SW 1271 (cell line): Measurements from ENCODE around the gene GPR89A.
"Not testable (repeated sequence)": the region's sequence is repeated elsewhere in the genome, so short reads cannot be mapped to it uniquely, and the experiment has no call there.

Experiments
- DNase-seq, 2 experiments: peaks; one replicate each; lab custom pipeline; 2025; lab: John Stamatoyannopoulos, UW

Gene GPR89A

DNA sequence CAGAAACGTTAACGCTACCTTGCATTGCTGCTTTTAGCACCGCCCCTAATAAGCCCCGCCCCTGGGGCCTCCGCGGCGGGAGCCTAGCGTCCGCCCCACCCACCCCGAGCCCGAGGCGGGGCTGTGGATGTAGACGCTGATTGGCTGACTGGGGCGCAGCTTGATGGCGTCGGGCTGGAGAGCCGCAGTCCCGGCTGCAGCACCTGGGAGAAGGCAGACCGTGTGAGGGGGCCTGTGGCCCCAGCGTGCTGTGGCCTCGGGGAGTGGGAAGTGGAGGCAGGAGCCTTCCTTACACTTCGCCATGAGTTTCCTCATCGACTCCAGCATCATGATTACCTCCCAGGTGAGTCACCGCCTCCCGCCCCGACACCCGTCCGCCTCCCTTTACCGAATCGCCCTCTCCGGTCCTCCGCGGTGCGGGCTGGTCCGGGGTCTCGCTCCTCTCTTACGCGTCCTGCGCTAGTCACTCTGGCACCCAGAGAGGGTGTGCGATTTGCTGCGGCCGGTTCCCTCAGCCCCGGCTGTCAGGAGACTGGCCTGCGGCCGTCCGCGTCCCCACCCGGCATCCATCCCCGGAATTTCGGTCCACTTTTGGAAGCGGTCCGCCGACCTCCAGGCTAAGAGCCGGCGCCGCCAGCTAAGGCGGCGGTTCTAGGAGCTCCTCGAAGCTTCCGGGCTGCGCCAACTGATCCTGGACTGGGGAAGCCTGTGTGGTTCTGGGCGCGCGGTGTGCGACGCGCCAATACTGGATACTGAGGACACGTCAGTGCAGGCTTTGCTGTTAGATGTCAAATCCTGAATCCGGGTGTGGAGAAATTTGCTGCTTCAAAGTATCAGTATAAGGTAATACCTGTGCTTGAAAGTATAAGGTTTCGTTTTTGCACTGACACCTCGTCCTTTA lies at the start of gene GPR89A:
Gene GPR89A, plus strand, starts transcription at position 156 of the 901 bp plus-strand sequence. Its CDS starts 146 bp downstream, at position 302.
- DNase-seq, result peak; percentile 55 to 73

DNA sequence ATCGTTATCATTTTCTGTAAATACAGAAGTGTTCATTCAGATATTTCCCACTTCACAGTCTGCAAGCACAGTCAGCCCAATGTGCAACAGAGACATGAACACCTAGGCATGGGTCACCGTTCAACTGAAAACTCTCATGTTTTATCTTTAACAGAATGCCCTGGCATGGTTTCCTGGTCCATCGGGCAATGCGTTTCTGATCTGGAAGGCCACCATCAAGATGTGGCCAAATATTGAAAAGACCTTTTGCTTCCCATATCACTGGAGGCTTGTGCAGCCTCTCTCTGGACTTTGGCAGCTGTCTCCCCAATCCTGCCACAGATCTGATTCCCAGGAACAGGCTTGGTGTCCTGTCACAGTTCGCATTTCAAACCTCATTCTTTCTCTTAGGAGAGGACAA lies 21.0 kb upstream of the GPR89A start:
- not testable (repeated sequence) for DNase-seq

DNA sequence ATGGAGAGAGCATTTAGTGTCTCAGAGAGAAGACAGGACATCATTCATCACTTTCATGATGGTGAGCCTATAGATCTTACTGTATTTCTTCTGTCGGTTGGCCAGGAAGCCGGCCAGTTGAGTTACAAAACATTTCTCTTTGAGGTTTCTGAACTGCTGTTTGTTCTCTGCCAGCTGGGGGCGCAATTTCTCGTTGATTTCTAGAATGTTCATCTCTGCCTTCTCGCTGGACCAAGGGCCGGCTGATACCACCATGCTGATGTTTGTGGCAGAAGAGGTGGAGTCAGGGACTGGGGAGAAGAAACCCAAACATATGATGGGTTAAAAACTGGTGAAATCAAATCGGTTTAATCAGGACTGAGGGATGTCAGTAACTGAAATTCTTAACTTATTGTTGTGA lies 17.0 kb upstream of the GPR89A start:
- DNase-seq, result not testable (repeated sequence)

DNA sequence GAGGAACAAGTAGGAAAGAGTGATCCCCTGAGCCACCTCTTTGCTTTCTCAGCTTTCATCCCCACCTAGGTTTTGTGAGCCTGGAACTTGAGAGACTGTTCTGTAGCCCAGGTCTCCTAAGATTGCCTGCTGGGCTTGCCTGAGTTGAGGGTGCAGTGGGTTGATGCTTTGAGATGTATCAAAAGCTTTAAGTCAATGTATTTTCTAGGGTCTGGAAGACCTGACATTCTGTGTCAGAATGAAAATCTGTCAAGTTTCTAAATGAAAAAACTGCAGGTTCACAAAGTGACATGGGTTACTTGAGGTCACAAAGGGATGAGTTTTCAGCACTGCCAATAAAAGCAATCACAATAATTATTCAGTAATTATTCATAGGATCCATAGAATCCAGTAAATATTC lies 15.4 kb upstream of the GPR89A start:
- DNase-seq, result not testable (repeated sequence)

DNA sequence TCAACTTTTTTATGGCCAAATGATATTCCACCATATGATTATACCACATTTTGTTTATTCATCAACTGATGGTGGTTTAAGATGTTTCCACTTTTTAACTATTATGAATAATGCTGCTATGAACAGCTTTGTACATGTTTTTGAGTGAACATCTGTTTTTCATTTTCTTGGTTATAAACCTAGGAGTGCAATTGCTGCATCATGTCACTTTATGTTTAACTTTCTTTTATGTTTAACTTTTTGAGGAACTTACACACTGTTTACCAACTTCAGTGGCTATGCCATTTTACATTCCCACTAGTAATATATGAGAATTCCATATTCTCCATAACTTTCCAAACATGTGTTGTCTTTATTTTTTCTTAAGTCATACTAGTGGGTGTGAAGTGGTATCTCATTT lies 12.4 kb upstream of the GPR89A start:
- not testable (repeated sequence) for DNase-seq

DNA sequence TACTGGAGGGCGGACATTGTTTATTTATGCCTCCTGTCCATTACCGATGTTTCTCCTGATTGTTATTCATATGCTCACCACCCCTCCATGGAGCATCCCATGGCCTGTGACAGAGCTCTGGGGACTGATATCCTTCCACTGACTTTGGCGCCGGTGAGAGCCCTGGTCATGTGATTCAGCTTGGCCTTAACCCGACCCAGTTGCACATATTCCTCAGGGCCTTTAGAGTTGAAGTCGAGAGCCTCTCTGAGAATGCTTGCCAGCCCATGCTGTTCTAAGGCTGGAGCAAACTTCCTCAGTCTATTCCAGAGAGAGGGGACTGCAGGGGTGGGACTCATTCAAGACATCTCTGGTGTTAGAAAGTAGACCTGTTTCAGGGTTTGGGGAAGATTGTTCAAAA lies 11.6 kb upstream of the GPR89A start:
- not testable (repeated sequence) for DNase-seq

DNA sequence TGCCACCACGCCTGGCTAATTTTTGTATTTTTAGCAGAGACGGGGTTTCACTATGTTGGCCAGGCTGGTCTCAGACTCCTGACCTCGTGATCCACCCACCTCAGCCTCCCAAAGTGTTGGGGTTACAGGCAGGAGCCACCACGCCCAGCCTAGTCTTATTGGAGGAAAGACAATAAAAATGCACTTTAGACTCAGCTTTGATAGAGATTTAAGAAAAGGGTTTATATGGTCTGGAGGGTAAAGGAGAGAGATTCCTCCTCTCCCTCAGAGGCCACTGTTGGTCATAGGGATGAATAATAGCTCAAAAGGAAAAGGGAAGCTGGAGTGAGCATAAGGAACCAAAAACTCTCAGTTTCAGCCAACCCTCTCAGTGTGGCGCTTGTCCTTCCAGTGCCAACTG lies 8.4 kb upstream of the GPR89A start:
- DNase-seq, result not testable (repeated sequence)

DNA sequence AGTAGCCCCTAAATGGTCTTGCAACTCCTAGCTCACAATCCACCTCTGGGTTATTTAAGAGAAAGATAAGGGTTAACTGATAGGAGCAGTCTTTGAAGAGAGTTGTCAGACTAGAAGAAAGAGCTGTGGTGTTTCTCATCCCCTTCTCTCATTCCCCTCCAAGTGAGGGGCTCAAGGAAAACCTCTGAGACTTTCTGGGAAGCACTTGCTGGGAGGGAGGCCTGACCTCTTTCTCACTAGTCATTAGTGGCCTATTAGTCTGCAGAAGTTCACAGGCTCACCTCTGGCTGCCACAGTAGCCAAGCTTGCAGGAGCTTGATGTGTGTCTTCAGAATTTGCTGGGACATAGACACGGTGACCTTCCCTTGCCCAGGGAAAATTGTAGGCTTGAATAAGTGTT lies 6.2 kb upstream of the GPR89A start:
- DNase-seq, result no peak

DNA sequence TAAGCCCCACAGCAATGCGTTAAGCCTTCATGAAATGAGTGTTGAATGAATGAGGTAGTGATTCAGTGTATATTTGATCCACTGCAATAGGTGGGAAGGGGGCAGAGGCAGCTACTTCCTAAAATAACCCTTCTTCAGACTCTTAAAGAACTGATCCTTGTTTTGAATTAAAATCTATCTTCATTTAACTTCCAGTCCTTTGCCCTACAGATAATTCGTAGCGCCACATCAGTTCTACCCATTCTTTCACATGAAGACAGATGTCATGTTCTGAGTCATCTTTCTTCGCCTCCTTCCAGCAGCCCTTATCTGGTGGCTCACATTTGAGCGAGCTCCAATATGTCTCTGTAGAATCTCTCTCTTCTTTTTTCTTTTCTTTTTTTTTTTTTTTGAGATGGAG lies 948 bp upstream of the GPR89A start:
- not testable (repeated sequence) for DNase-seq

DNA sequence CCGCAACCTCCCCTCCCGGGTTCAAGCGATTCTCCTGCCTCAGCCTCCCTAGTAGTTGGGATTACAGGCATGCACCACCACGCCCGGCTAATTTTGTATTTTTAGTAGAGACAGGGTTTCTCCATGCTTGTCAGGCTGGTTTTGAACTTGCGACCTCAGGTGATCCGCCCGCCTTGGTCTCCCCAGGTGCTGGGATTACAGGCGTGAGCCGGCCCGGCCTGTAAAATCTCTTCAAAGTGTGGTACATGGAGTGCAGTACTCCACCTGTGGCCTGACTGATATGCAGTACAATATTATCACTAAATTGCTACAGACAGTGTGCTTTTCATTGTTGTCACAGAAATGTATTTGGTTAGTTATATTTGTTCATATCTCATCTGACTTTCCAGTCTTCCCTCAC lies 499 bp upstream of the GPR89A start:
- DNase-seq, result not testable (repeated sequence)

DNA sequence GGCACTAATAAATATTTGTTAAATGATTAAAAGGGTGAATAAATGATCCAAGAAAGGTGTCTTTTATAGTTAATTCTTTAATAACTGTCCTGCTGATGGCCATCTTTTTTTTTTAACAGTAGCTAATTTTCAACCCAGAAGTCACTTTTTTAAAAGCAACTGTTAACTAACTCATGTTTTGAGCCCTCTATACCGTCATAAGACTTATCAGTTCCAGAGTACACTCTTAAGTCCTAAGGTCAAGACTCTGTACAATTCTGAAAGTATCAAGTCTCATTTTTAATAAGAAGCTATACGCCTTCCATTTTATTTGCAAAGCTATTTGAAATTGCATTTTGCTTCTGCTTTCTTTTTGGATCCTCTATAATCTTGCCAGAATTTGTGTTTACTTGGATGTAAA lies 3.0 kb downstream of the GPR89A start:
- DNase-seq, result not testable (repeated sequence)

DNA sequence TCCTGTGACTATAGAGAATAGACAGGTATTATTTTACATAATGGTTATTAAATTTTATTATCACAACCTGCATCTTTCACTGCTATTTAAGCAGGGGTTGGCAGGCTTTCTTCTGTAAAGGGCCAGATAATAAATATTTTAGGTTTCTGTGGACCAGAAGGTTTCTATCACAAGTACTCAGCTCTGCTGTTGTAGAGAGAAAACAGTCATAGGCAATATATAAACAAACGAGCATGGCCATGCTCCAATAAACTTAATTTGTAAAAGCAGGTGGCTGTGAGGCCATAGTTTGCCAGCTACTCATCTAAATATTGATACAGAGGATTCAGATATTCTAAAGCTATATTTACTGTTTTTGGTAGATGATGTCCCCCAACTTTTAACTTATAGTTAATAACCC lies 12.3 kb downstream of the GPR89A start:
- not testable (repeated sequence) for DNase-seq

DNA sequence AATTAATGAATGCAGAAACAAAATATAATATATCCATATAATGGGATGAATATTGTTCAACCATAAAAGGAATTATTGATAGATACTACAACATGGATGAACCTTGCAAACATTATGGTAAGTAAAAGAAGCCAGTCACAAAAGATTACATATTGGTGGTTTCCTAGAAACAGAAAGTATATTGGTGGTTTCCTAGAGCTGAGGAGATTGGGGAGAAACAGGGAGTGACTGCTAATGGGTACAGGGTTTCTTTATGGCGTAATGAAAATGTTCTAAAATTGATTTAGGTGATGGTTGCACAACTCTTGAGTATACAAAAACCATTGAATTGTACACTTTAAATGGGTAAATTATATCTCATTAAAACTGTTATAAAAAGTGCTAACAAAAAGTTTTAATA lies 14.4 kb downstream of the GPR89A start:
- DNase-seq, result not testable (repeated sequence)

DNA sequence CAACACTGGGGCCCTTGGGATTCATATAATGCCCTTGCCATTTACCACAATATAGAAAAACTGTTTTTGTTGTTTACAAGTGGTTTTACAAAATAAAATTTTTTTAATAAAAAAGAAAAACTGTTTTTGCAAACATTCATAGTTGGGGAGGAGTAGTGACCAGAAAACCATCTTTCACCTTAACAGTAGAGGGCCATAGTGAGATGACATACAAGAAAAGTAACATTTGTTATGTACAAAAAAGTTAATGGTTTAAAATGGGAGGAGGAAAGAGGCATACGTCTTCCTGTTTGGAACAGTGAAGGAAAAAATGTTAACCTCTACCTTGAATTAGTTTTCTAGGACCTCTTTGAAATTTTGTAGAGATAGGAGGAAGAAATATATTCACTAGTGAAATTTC lies 28.4 kb downstream of the GPR89A start:
- not testable (repeated sequence) for DNase-seq

DNA sequence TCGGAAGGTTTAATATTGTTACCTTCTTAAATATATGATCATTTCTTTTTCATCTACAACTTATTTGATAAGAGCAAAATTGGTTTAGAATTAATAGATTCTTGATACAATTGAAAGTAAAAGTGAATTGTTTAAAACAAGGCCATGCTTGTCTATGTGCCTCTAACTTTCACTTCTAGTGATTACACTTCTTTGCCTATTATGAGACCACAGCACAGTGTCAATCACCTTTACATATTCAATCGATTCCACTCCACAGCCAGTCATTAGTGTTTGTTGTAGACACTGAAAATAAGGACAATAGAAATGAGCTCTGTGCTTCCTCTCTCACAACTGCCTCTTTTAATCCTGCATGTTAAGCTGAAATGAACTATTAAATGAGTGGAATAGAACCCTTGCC lies 34.1 kb downstream of the GPR89A start:
- DNase-seq, result not testable (repeated sequence)

DNA sequence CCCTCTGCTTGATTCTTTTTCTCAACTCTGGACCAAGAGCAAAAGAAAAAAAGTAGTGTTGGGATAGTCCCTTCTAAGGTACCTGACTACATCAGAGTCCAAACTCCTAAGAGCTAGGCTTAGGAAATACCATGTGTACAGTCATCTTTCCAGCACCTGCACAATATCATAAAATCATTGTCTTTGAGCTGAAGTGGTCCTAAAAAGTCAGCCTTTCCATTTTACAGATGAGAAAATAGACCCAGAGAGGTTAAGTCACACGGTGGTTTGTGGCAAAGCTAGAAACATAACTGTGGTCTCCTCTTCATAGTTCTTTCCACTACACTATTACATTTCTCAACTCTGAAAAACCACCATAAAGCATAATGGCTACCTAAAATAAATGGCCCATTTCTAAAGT lies 36.2 kb downstream of the GPR89A start:
- DNase-seq, result not testable (repeated sequence)

DNA sequence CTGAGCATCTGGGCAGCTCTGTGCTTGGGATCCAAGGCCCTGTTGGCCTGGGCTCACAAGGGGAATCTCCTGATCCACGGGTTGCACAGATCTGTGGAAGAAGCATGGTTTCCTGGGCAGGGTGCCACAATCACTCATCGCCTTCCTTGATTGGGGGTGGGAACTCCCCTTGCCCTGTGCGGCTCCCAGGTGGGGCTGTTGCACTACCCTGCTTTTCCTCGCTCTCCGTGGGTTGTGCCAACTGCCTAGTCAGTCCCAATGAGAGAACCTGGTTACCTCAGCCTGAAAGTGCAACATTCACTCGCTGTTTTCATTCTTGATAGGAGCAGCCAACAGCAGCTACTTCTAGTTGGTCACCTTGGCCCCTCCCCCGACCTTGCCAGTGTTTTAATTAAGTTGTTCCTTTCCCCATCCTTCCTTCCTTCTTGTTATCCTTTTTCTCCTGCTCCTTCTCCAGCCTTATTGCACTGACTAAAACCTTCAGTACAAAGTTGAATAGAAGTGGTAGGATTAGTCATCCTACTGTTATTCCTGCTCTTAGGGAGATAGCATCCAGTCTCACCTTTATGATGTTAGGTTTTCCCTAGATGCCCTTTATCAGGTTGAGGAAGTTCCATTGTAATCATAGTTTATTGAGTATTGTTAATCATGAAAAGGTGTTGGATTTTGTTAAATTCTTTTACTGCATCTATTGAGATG lies 48.6 kb downstream of the GPR89A start:
- DNase-seq, result not testable (repeated sequence)

DNA sequence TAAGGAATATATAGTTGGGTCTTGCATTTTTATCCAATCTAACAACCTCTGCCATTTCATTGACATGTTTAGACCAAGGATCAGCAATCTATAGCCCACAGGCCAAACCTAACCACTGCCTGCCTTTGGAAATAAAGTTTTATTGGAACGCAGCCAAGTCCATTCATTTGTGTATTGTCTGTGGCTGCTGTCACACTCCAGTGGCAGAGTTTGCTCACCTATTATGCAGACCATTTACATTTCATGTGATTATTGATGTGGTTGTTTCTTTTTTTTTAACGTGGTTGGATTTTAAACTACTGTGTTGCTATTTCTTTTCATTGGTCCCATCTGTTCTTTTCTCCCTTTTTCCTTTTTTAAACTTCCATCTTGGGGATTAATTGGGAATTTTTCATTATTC lies 54.7 kb downstream of the GPR89A start:
- DNase-seq, result not testable (repeated sequence)

DNA sequence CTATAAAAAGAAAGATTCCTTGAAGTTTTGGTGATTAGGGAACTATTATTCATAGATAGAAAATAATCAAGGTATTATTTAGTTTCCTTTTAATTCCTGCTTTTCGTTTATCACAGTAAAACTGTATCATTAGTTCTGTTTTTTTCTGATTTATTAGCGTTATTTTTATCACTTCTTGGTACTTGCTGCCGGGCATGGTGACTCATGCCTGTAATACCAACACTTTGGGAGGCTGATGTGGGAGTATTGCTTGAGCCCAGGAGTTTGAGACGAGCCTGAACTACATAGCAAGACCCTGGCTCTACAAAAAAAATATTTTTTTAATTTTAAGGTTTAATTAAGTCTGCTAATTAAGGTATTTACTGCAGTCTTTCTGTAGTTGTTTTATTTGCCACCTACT lies 57.2 kb downstream of the GPR89A start:
- not testable (repeated sequence) for DNase-seq

DNA sequence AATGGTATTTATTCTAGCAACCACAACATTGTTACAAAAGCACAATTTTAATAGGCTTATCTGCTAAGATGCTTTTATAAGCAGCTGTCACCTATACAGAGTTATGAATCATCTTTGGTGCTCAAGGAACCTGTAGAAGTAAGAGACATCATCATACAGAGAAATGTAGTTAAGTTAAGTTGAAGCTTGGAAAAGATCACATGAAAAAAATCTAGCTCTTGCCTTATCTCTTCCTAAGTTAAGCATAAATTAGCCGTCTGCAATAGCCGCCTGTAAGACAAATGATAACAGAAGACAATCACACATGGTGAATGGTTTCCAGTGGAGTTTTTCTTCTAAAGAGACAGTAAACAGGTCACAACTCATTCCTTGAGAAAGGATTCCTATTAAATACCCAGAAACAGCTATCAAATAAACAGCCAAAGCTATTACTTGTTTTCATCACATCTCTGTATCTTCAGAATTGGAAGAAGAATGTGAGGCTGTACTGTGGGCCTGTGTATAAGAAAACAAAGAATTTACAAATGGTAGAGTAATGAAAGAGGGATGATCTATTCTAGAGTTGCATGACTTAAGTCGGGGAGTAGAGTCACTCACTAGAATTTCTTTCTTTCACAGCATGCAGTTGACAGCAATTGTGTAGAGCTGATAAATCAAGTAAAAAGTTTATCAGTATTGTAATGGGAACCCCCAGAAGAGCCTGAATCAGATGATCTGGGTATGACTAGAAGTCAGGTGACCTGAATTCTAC lies 63.4 kb downstream of the GPR89A start:
- DNase-seq, result not testable (repeated sequence)

DNA sequence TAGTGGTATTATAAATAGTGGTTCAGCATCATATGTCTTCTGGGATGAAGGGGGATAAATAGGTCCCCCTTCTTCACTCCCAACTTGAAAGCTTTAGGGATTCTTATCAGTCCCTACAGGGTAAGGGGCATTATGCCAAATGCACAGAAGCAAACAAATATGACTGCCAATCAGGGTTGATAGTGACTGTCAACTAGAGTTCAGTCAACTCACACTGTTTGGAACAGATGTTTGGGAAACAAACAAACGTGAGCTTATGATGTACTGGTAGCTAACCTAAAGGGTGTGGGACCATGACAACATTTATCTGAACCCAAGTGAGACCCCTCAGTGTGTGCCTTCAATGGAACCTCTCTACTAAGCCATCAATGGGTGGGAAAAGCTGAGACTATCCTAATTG lies 65.4 kb downstream of the GPR89A start:
- DNase-seq, result not testable (repeated sequence)

DNA sequence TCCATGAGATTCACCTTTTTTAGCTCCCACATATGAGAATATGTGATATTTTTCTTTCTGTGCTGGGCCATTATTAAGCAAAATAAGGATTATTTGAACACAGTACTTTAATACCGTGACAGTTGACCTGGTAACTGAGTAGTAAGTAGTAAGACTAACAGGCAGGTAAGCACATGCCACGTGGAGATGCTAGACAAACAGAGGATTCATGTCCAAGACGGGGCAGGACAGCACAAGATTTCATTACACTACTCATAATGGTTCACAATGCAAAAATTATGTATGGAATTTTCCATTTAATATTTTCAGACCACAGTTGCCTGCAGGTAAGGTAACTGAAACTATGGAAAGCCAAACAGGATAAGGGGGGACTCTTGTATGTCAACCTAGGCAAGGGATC lies 77.1 kb downstream of the GPR89A start:
- DNase-seq, result not testable (repeated sequence)
